HCT116 (cell line): ENCODE measurements around the gene DOP1A. TPM values are rescaled to one million over a fixed set of nuclear protein-coding genes. Genes with fewer than 3 reads are reported as not detected.

ENCODE experiments used
- ATAC-seq: fragments of 200-7000 bp; cut with Tn5 transposase; 2 replicates; pipeline ENCODE4 v1.9.1; 2020; ENCODE audit warnings: mild to moderate bottlenecking, moderate library complexity
- BruUV-seq: library from RNA; stranded (reverse); fragments of 400-500 nt; replicated peaks from 2 replicates; lab custom pipeline; 2021; lab: Mats Ljungman, UMichigan
- CTCF ChIA-PET: fragments of 300-600 bp; sonication (Branson Sonifier 250); formaldehyde crosslinking; loops from one replicate; lab custom pipeline; 2021; ENCODE audit warnings: antibody characterized with exemption; lab: Charles Lee
- POLR2A ChIA-PET: fragments of 300-600, 350-600 bp; sonication (Branson Sonifier 250); formaldehyde crosslinking; loops from one replicate; lab custom pipeline; 2021; ENCODE audit warnings: antibody characterized with exemption; lab: Charles Lee
- RAD21 ChIA-PET, 2 experiments: fragments of 300-600 bp; sonication (Branson Sonifier 250); formaldehyde crosslinking; loops; one replicate each; lab custom pipeline; 2023; ENCODE audit warnings: low total read pairs in 2 of 2; ENCODE audit not compliant: uncharacterized antibody in 2 of 2, unreplicated experiment in 2 of 2, low non-redundant PET in 1 of 2; lab: Charles Lee
- DNase-seq: peaks from one replicate; pipeline ENCODE4 v3.0.0-alpha.2; 2010; ENCODE audit warnings: low read depth, low spot score
- H2AFZ ChIP-seq: fragments of 200-600 bp; shearing (Covaris generic), sonication (generic); 2 replicates; pipeline ENCODE4 v1.6.1; 2017; ENCODE audit warnings: low read depth, mixed run types, mixed read lengths, antibody characterized with exemption, low read length; ENCODE audit not compliant: poor library complexity, severe bottlenecking
- H3K27ac ChIP-seq: 2 replicates; pipeline ENCODE4 v1.5.1; 2012; ENCODE audit warnings: low read depth, low read length
- H3K27me3 ChIP-seq: fragments of 200-600 bp; sonication (generic); 2 replicates; pipeline ENCODE4 v1.6.1; 2016; ENCODE audit warnings: mixed run types, low read length, mixed read lengths; ENCODE audit not compliant: insufficient read depth
- H3K36me3 ChIP-seq, 2 experiments: fragments of 200-500 bp in 1 of 2; fragments of 200-600 bp in 1 of 2; sonication (Bioruptor generic) in 1 of 2; sonication (generic) in 1 of 2; 2 replicates each; pipeline versions ENCODE4 v1.5.1 to v1.6.1; 2014 to 2016; ENCODE audit warnings: low read length in 2 of 2, inconsistent platforms in 1 of 2, mixed read lengths in 1 of 2, mixed run types in 1 of 2; ENCODE audit not compliant: insufficient read depth in 2 of 2, control insufficient read depth in 1 of 2
- H3K4me1 ChIP-seq, 2 experiments: fragments of 200-600 bp in 1 of 2; sonication (generic) in 1 of 2; 2 replicates each; pipeline versions ENCODE4 v1.5.1 to v1.6.1; 2012 to 2017; ENCODE audit warnings: low read length in 2 of 2, inconsistent platforms in 1 of 2, mild to moderate bottlenecking in 1 of 2, mixed read lengths in 1 of 2, mixed run types in 1 of 2, moderate library complexity in 1 of 2; ENCODE audit not compliant: insufficient read depth in 2 of 2, control insufficient read depth in 1 of 2
- H3K4me2 ChIP-seq: fragments of 200-600 bp; sonication (generic); 2 replicates; pipeline ENCODE4 v1.6.1; 2017; ENCODE audit warnings: mixed run types, low read length, mixed read lengths
- H3K4me3 ChIP-seq, 2 experiments: fragments of 200-600 bp in 1 of 2; sonication (generic) in 1 of 2; replicated peaks in 1 of 2; 2 replicates each; pipeline ENCODE4 v1.5.1; 2011 to 2016; ENCODE audit warnings: low read length in 2 of 2, control low read depth in 1 of 2, low read depth in 1 of 2, mild to moderate bottlenecking in 1 of 2, mixed read lengths in 1 of 2, mixed run types in 1 of 2
- H3K79me2 ChIP-seq: fragments of 200-600 bp; sonication (generic); 2 replicates; pipeline ENCODE4 v1.6.1; 2017; ENCODE audit warnings: mild to moderate bottlenecking, mixed run types, low read length, moderate library complexity, mixed read lengths; ENCODE audit not compliant: insufficient read depth
- H3K9ac ChIP-seq: fragments of 200-600 bp; sonication (generic); 2 replicates; pipeline ENCODE4 v1.6.1; 2016; ENCODE audit warnings: low read length, mixed read lengths
- H3K9me2 ChIP-seq: fragments of 200-600 bp; sonication (generic), shearing (Covaris generic); 2 replicates; pipeline ENCODE4 v1.6.1; 2017; ENCODE audit warnings: mixed run types, mild to moderate bottlenecking, moderate library complexity; ENCODE audit not compliant: insufficient read depth
- H3K9me3 ChIP-seq, 2 experiments: fragments of 200-500 bp in 1 of 2; fragments of 200-600 bp in 1 of 2; sonication (Bioruptor generic) in 1 of 2; sonication (generic) in 1 of 2; 2 replicates each; pipeline ENCODE4 v1.6.1; 2014 to 2017; ENCODE audit warnings: low read length in 2 of 2, mixed read lengths in 2 of 2, inconsistent platforms in 1 of 2, low read depth in 1 of 2, mild to moderate bottlenecking in 1 of 2, mixed run types in 1 of 2, moderate library complexity in 1 of 2; ENCODE audit not compliant: control insufficient read depth in 1 of 2, insufficient read depth in 1 of 2
- H4K20me1 ChIP-seq: fragments of 200-600 bp; sonication (generic), shearing (Covaris generic); 2 replicates; pipeline ENCODE4 v1.6.1; 2017; ENCODE audit warnings: mixed run types, mild to moderate bottlenecking, moderate library complexity; ENCODE audit not compliant: insufficient read depth
- ATF3 ChIP-seq: IDR thresholded peaks from 2 replicates; pipeline ENCODE4 v1.6.1; 2012
- CEBPB ChIP-seq: IDR thresholded peaks from 2 replicates; pipeline ENCODE4 v1.6.1; 2012; ENCODE audit warnings: low read depth
- CTCF ChIP-seq, 3 experiments: fragments of 200-600 bp in 1 of 3; sonication (generic) in 1 of 3; IDR thresholded peaks in 2 of 3; conservative IDR thresholded peaks in 1 of 3; 2 replicates each; pipeline ENCODE4 v1.5.1; 2012 to 2017; ENCODE audit warnings: low read depth in 2 of 3, low read length in 2 of 3, antibody characterized with exemption in 1 of 3, borderline replicate concordance in 1 of 3, control low read depth in 1 of 3, mild to moderate bottlenecking in 1 of 3, mixed read lengths in 1 of 3, mixed run types in 1 of 3, moderate library complexity in 1 of 3; ENCODE audit not compliant: insufficient read depth in 1 of 3
- EGR1 ChIP-seq: IDR thresholded peaks from 2 replicates; pipeline ENCODE4 v1.6.1; 2012; ENCODE audit warnings: low read depth
- ELF1 ChIP-seq: IDR thresholded peaks from 2 replicates; pipeline ENCODE4 v1.6.1; 2012; ENCODE audit warnings: low read depth, borderline replicate concordance
- EZH2 ChIP-seq: fragments of 200-600 bp; sonication (generic); IDR thresholded peaks from 2 replicates; pipeline ENCODE4 v1.6.1; 2017; ENCODE audit warnings: antibody characterized with exemption, mixed run types
- FOSL1 ChIP-seq: IDR thresholded peaks from 2 replicates; pipeline ENCODE4 v1.6.1; 2012; ENCODE audit warnings: low read depth
- POLR2A ChIP-seq: IDR thresholded peaks from 2 replicates; pipeline ENCODE4 v1.7.0; 2011; ENCODE audit warnings: borderline replicate concordance; ENCODE audit not compliant: insufficient read depth, insufficient read length; ENCODE audit errors: extremely low read depth
- POLR2AphosphoS5 ChIP-seq: IDR thresholded peaks from 2 replicates; pipeline ENCODE4 v1.6.1; 2011; ENCODE audit warnings: mild to moderate bottlenecking, low read depth, low read length, moderate library complexity
- RAD21 ChIP-seq: IDR thresholded peaks from 2 replicates; pipeline ENCODE4 v1.6.1; 2012; ENCODE audit warnings: low read depth, mild to moderate bottlenecking
- REST ChIP-seq: IDR thresholded peaks from 2 replicates; pipeline ENCODE4 v1.6.1; 2012; ENCODE audit warnings: low read depth
- SIN3A ChIP-seq: IDR thresholded peaks from 2 replicates; pipeline ENCODE4 v1.6.1; 2012; ENCODE audit warnings: low read depth
- SP1 ChIP-seq: IDR thresholded peaks from 2 replicates; pipeline ENCODE4 v1.6.1; 2012; ENCODE audit warnings: low read depth
- SRF ChIP-seq: IDR thresholded peaks from 2 replicates; pipeline ENCODE4 v1.6.1; 2012; ENCODE audit warnings: low read depth
- TCF7L2 ChIP-seq: IDR thresholded peaks from 2 replicates; pipeline ENCODE4 v1.7.0; 2011; ENCODE audit warnings: borderline replicate concordance, inconsistent platforms; ENCODE audit not compliant: insufficient read depth, insufficient read length; ENCODE audit errors: extremely low read depth
- ZFX ChIP-seq: fragments of 450-650 bp; IDR thresholded peaks from 2 replicates; pipeline ENCODE4 v1.6.1; 2017
- ZNF274 ChIP-seq: fragments of 200-500 bp; sonication (Bioruptor generic); IDR thresholded peaks from 2 replicates; pipeline ENCODE4 v1.6.1; 2014; ENCODE audit warnings: mild to moderate bottlenecking, low read depth, low read length, inconsistent platforms
- intact Hi-C: fragments of 100-400 bp; cut with micrococcal nuclease; formaldehyde crosslinking; loops from 2 replicates; pipeline ENCODE4 v1.10.0; 2022
- total RNA-seq: library from RNA; stranded (reverse); gene quantifications from one replicate; pipeline ENCODE4 v1.2.1, GENCODE V29; 2021; ENCODE audit not compliant: unreplicated experiment

DOP1A gene
- total RNA-seq, 1 experiment from 2014 or later = 7.1 TPM

GRCh38 chr6:83182114-83182513 lies 114.6 kb downstream of the DOP1A start (continued):
- TF ChIP-seq EZH2 (no peak), CEBPB (no peak), RAD21 (no peak), POLR2A (no peak), SIN3A (no peak), ZNF274 (no peak), ZFX (no peak), EGR1 (no peak), TCF7L2 (no peak)

GRCh38 chr6:83183082-83183828 lies 115.8 kb downstream of the DOP1A start:
- no peak overlapping the region for H3K4me2 ChIP-seq
- ChIA-PET RAD21 (no interaction called here), POLR2A (no interaction called here), CTCF (interaction anchor here (1.7 kb wide), 1 partner anchor 116 kb away, joined by 5 read pairs; the partner anchor contains the start of gene DOP1A)
- TF ChIP-seq ATF3 = no peak
- TF ChIP-seq ELF1 = no peak
- TF ChIP-seq RAD21 = no peak
- no peak for TF ChIP-seq POLR2AphosphoS5
- no peak for TF ChIP-seq CTCF (IDR thresholded peaks at IDR 0.05 in 2 of 3, conservative IDR thresholded peaks at IDR 0.05 in 1 of 3; ENCODE audit: borderline replicate concordance in 1 of 3, insufficient read depth in 1 of 3, low read depth in 2 of 3, low read length in 2 of 3)
- TF ChIP-seq ZFX = no peak
- TF ChIP-seq FOSL1 = no peak
- TF ChIP-seq EZH2 = no peak
- TF ChIP-seq ZNF274 = no peak
- no peak for TF ChIP-seq SRF
- no peak for TF ChIP-seq SIN3A
- no peak for TF ChIP-seq REST
- TF ChIP-seq SP1 = no peak
- no peaks in the 10 kb centered on the region for H3K4me1 ChIP-seq
- no peak for DNase-seq
- no peaks in the 10 kb centered on the region for H3K9me2 ChIP-seq
- H3K4me3 ChIP-seq = no peak overlapping the region
- H3K9me3 ChIP-seq = no peaks in the 10 kb centered on the region
- no TSS peak for BruUV-seq
- H4K20me1 ChIP-seq = no peaks in the 10 kb centered on the region
- H2AFZ ChIP-seq = no peak overlapping the region
- H3K36me3 ChIP-seq = peaks cover 39 to 42% of the 10 kb centered on the region in 2 experiments
- ATAC-seq = no peak
- H3K79me2 ChIP-seq = no peaks in the 10 kb centered on the region
- intact Hi-C loops = no loop called here
- no peaks in the 10 kb centered on the region for H3K27me3 ChIP-seq
- H3K27ac ChIP-seq = no peak overlapping the region
- no peak overlapping the region for H3K9ac ChIP-seq
